HEK293 (cell line): ENCODE measurements around the gene TRDMT1.

Source experiments
- BCL11B ChIP-seq: fragments of 450-650 bp; formaldehyde crosslinking; IDR thresholded peaks from 2 replicates; pipeline ENCODE4 v1.5.1; 2016; ENCODE audit warnings: low read depth, missing biosample characterization, missing genetic modification characterization
- IKZF3 ChIP-seq: fragments of 450-650 bp; IDR thresholded peaks from 2 replicates; pipeline ENCODE4 v1.5.0; 2018; ENCODE audit warnings: missing biosample characterization, mild to moderate bottlenecking, missing genetic modification characterization, moderate library complexity
- KLF1 ChIP-seq: fragments of 450-650 bp; formaldehyde crosslinking; IDR thresholded peaks from 2 replicates; pipeline ENCODE4 v1.5.1; 2016; ENCODE audit warnings: missing biosample characterization, missing genetic modification characterization
- OSR2 ChIP-seq: fragments of 450-650 bp; formaldehyde crosslinking; IDR thresholded peaks from 2 replicates; pipeline ENCODE4 v1.5.1; 2016; ENCODE audit warnings: missing biosample characterization, missing genetic modification characterization
- TCF7L2 ChIP-seq: IDR thresholded peaks from 2 replicates; pipeline ENCODE4 v1.6.1; 2011; ENCODE audit warnings: low read depth, mild to moderate bottlenecking, inconsistent platforms, low read length, moderate library complexity, borderline replicate concordance
- ZBTB1 ChIP-seq: fragments of 450-650 bp; formaldehyde crosslinking; IDR thresholded peaks from 2 replicates; pipeline ENCODE4 v1.5.1; 2016; ENCODE audit warnings: missing biosample characterization, missing genetic modification characterization
- ZBTB17 ChIP-seq: fragments of 450-650 bp; formaldehyde crosslinking; IDR thresholded peaks from 2 replicates; pipeline ENCODE4 v1.5.1; 2016; ENCODE audit warnings: missing biosample characterization, missing genetic modification characterization
- ZBTB20 ChIP-seq: fragments of 450-650 bp; formaldehyde crosslinking; IDR thresholded peaks from 2 replicates; pipeline ENCODE4 v1.5.1; 2016; ENCODE audit warnings: missing biosample characterization, missing genetic modification characterization
- ZFP3 ChIP-seq: fragments of 450-650 bp; formaldehyde crosslinking; IDR thresholded peaks from 2 replicates; pipeline ENCODE4 v1.5.1; 2016; ENCODE audit warnings: low read depth, missing biosample characterization, missing genetic modification characterization
- ZNF146 ChIP-seq: fragments of 450-650 bp; formaldehyde crosslinking; IDR thresholded peaks from 2 replicates; pipeline ENCODE4 v1.5.1; 2016; ENCODE audit warnings: missing biosample characterization, missing genetic modification characterization
- ZNF155 ChIP-seq: fragments of 450-650 bp; formaldehyde crosslinking; IDR thresholded peaks from 2 replicates; pipeline ENCODE4 v1.5.1; 2016; ENCODE audit warnings: missing biosample characterization, missing genetic modification characterization
- ZNF184 ChIP-seq: fragments of 450-650 bp; IDR thresholded peaks from 2 replicates; pipeline ENCODE4 v1.5.1; 2018; ENCODE audit warnings: missing biosample characterization, mild to moderate bottlenecking, missing genetic modification characterization
- ZNF2 ChIP-seq: fragments of 450-650 bp; formaldehyde crosslinking; IDR thresholded peaks from 2 replicates; pipeline ENCODE4 v1.5.1; 2016; ENCODE audit warnings: missing biosample characterization, missing genetic modification characterization
- ZNF24 ChIP-seq: fragments of 450-650 bp; formaldehyde crosslinking; IDR thresholded peaks from 2 replicates; pipeline ENCODE4 v1.5.1; 2016; ENCODE audit warnings: missing biosample characterization, missing genetic modification characterization
- ZNF394 ChIP-seq: fragments of 450-650 bp; formaldehyde crosslinking; IDR thresholded peaks from 2 replicates; pipeline ENCODE4 v1.5.1; 2016; ENCODE audit warnings: missing biosample characterization, missing genetic modification characterization, mild to moderate bottlenecking, moderate library complexity, borderline replicate concordance
- ZNF426 ChIP-seq: fragments of 450-650 bp; formaldehyde crosslinking; IDR thresholded peaks from 2 replicates; pipeline ENCODE4 v1.5.1; 2017; ENCODE audit warnings: missing biosample characterization, missing genetic modification characterization, mild to moderate bottlenecking, inconsistent platforms, moderate library complexity
- ZNF501 ChIP-seq: fragments of 450-650 bp; formaldehyde crosslinking; IDR thresholded peaks from 2 replicates; pipeline ENCODE4 v1.5.1; 2016; ENCODE audit warnings: missing biosample characterization, missing genetic modification characterization
- ZNF513 ChIP-seq: fragments of 450-650 bp; IDR thresholded peaks from 2 replicates; pipeline ENCODE4 v1.5.1; 2018; ENCODE audit warnings: missing biosample characterization, missing genetic modification characterization
- ZNF530 ChIP-seq: fragments of 450-650 bp; formaldehyde crosslinking; IDR thresholded peaks from 2 replicates; pipeline ENCODE4 v1.5.1; 2016; ENCODE audit warnings: low read depth, missing biosample characterization, missing genetic modification characterization
- ZNF600 ChIP-seq: fragments of 450-650 bp; formaldehyde crosslinking; IDR thresholded peaks from 2 replicates; pipeline ENCODE4 v1.5.1; 2016; ENCODE audit warnings: missing biosample characterization, missing genetic modification characterization
- ZNF768 ChIP-seq: fragments of 450-650 bp; formaldehyde crosslinking; IDR thresholded peaks from 2 replicates; pipeline ENCODE4 v1.5.1; 2018; ENCODE audit warnings: missing biosample characterization, mild to moderate bottlenecking, missing genetic modification characterization
- ZNF776 ChIP-seq: fragments of 450-650 bp; formaldehyde crosslinking; IDR thresholded peaks from 2 replicates; pipeline ENCODE4 v1.5.0; 2017; ENCODE audit warnings: missing biosample characterization, missing genetic modification characterization, borderline replicate concordance
- ZNF837 ChIP-seq: fragments of 450-650 bp; formaldehyde crosslinking; IDR thresholded peaks from 2 replicates; pipeline ENCODE4 v1.5.1; 2016; ENCODE audit warnings: missing biosample characterization, missing genetic modification characterization
- ZSCAN30 ChIP-seq: fragments of 450-650 bp; IDR thresholded peaks from 2 replicates; pipeline ENCODE4 v1.5.1; 2018; ENCODE audit warnings: missing biosample characterization, mild to moderate bottlenecking, missing genetic modification characterization, moderate library complexity
- ZXDB ChIP-seq: fragments of 450-650 bp; formaldehyde crosslinking; IDR thresholded peaks from 2 replicates; pipeline ENCODE4 v1.5.1; 2016; ENCODE audit warnings: missing biosample characterization, missing genetic modification characterization
- TF ChIP-seq, protein P1 (sequence below): fragments of 450-650 bp; formaldehyde crosslinking; IDR thresholded peaks from 2 replicates; pipeline ENCODE4 v1.5.1; 2016; ENCODE audit warnings: missing biosample characterization, missing genetic modification characterization, borderline replicate concordance
- TF ChIP-seq, protein P2 (sequence below): fragments of 450-650 bp; formaldehyde crosslinking; IDR thresholded peaks from 2 replicates; pipeline ENCODE4 v1.5.1; 2016; ENCODE audit warnings: missing biosample characterization, missing genetic modification characterization
- TF ChIP-seq, protein P3 (sequence below): fragments of 450-650 bp; formaldehyde crosslinking; IDR thresholded peaks from 2 replicates; pipeline ENCODE4 v1.5.1; 2016; ENCODE audit warnings: missing biosample characterization, missing genetic modification characterization
- TF ChIP-seq, protein P4 (sequence below): fragments of 450-650 bp; formaldehyde crosslinking; IDR thresholded peaks from 2 replicates; pipeline ENCODE4 v1.5.1; 2016; ENCODE audit warnings: missing biosample characterization, missing genetic modification characterization, low read depth

Gene TRDMT1

DNA sequence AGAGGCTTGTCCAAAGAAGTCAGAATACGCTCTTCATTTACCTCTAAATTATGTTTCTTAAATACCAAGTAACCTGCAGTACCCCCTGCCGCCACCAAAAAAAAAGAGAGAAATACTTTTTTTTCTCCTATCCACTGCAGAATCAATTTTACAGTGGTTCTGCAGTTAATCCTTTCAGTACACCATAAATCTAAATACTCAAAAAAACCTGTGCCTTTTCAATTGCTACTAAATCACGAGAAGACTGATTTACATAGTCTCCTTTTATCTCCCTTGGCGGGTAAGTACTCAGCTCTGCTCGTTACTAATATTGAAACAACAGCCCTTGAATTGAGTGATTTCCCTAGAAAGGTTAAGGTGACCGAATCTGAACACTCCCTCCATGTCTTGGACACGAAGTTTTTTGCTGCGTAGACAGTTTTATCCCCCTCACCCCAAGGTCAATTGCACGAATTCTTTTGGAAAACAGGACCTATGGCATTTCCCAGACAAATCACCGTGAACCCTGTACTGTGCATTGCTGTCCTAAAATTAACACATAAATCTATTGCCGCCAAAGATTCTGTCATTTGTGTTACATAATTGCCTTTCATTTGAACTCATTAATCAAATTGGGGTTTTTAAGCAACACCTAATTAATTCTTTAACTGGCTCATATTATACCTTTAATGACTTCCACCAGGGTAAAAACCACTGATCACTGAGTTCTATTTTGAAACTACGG is 26.1 kb upstream of the TRDMT1 start (continued):
- TF ChIP-seq, protein P1, sequence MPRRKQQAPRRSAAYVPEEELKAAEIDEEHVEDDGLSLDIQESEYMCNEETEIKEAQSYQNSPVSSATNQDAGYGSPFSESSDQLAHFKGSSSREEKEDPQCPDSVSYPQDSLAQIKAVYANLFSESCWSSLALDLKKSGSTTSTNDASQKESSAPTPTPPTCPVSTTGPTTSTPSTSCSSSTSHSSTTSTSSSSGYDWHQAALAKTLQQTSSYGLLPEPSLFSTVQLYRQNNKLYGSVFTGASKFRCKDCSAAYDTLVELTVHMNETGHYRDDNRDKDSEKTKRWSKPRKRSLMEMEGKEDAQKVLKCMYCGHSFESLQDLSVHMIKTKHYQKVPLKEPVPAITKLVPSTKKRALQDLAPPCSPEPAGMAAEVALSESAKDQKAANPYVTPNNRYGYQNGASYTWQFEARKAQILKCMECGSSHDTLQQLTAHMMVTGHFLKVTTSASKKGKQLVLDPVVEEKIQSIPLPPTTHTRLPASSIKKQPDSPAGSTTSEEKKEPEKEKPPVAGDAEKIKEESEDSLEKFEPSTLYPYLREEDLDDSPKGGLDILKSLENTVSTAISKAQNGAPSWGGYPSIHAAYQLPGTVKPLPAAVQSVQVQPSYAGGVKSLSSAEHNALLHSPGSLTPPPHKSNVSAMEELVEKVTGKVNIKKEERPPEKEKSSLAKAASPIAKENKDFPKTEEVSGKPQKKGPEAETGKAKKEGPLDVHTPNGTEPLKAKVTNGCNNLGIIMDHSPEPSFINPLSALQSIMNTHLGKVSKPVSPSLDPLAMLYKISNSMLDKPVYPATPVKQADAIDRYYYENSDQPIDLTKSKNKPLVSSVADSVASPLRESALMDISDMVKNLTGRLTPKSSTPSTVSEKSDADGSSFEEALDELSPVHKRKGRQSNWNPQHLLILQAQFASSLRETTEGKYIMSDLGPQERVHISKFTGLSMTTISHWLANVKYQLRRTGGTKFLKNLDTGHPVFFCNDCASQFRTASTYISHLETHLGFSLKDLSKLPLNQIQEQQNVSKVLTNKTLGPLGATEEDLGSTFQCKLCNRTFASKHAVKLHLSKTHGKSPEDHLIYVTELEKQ (tag by site-specific recombination): no peak; the same call in 1 of the 2 replicates
- TF ChIP-seq ZBTB17 (tag by site-specific recombination) (0 out of 2 replicates have a peak, but pooled peaks have one; percentile 4), OSR2 (tag by site-specific recombination) (peak; percentile 70), ZSCAN30 (tag by site-specific recombination) (peak; percentile 22; the same call in 1 of the 2 replicates), ZNF776 (no peak), ZNF600 (peak; percentile 27; the same call in 1 of the 2 replicates), ZNF146 (tag by site-specific recombination) (0 out of 2 replicates have a peak, but pooled peaks have one; percentile 17), IKZF3 (tag by site-specific recombination) (peak; percentile 58), ZXDB (tag by site-specific recombination) (peak; percentile 60), ZNF768 (tag by site-specific recombination) (no peak), ZFP3 (no peak), ZNF394 (tag by site-specific recombination) (no peak), ZBTB20 (peak; percentile 97), ZNF2 (0 out of 2 replicates have a peak, but pooled peaks have one; percentile 14), TCF7L2 (peak; percentile 65; the same call in 1 of the 2 replicates), ZNF155 (no peak), ZNF501 (tag by site-specific recombination) (no peak), ZNF530 (tag by site-specific recombination) (no peak), ZNF837 (no peak), ZBTB1 (tag by site-specific recombination) (no peak), ZNF426 (no peak), ZNF184 (tag by site-specific recombination) (no peak), ZNF513 (peak; percentile 33; the same call in 1 of the 2 replicates), BCL11B (tag by site-specific recombination) (0 out of 2 replicates have a peak, but pooled peaks have one; percentile 15), KLF1 (tag by site-specific recombination) (no peak), ZNF24 (no peak; the same call in 1 of the 2 replicates)
- TF ChIP-seq, protein P2, sequence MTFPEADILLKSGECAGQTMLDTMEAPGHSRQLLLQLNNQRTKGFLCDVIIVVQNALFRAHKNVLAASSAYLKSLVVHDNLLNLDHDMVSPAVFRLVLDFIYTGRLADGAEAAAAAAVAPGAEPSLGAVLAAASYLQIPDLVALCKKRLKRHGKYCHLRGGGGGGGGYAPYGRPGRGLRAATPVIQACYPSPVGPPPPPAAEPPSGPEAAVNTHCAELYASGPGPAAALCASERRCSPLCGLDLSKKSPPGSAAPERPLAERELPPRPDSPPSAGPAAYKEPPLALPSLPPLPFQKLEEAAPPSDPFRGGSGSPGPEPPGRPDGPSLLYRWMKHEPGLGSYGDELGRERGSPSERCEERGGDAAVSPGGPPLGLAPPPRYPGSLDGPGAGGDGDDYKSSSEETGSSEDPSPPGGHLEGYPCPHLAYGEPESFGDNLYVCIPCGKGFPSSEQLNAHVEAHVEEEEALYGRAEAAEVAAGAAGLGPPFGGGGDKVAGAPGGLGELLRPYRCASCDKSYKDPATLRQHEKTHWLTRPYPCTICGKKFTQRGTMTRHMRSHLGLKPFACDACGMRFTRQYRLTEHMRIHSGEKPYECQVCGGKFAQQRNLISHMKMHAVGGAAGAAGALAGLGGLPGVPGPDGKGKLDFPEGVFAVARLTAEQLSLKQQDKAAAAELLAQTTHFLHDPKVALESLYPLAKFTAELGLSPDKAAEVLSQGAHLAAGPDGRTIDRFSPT (tag by site-specific recombination): no peak
- TF ChIP-seq, protein P3, sequence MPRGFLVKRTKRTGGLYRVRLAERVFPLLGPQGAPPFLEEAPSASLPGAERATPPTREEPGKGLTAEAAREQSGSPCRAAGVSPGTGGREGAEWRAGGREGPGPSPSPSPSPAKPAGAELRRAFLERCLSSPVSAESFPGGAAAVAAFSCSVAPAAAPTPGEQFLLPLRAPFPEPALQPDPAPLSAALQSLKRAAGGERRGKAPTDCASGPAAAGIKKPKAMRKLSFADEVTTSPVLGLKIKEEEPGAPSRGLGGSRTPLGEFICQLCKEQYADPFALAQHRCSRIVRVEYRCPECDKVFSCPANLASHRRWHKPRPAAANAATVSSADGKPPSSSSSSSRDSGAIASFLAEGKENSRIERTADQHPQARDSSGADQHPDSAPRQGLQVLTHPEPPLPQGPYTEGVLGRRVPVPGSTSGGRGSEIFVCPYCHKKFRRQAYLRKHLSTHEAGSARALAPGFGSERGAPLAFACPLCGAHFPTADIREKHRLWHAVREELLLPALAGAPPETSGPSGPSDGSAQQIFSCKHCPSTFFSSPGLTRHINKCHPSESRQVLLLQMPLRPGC (tag by site-specific recombination): peak; percentile 55; the same call in 1 of the 2 replicates
- TF ChIP-seq, protein P4, sequence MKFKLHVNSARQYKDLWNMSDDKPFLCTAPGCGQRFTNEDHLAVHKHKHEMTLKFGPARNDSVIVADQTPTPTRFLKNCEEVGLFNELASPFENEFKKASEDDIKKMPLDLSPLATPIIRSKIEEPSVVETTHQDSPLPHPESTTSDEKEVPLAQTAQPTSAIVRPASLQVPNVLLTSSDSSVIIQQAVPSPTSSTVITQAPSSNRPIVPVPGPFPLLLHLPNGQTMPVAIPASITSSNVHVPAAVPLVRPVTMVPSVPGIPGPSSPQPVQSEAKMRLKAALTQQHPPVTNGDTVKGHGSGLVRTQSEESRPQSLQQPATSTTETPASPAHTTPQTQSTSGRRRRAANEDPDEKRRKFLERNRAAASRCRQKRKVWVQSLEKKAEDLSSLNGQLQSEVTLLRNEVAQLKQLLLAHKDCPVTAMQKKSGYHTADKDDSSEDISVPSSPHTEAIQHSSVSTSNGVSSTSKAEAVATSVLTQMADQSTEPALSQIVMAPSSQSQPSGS (tag by site-specific recombination): no peak
